ENCODE results near the gene EIF4EBP3.

GRCh38 chr5:140594169-140594568 lies 46.7 kb downstream of the EIF4EBP3 start:
- TF ChIP-seq, protein P1, sequence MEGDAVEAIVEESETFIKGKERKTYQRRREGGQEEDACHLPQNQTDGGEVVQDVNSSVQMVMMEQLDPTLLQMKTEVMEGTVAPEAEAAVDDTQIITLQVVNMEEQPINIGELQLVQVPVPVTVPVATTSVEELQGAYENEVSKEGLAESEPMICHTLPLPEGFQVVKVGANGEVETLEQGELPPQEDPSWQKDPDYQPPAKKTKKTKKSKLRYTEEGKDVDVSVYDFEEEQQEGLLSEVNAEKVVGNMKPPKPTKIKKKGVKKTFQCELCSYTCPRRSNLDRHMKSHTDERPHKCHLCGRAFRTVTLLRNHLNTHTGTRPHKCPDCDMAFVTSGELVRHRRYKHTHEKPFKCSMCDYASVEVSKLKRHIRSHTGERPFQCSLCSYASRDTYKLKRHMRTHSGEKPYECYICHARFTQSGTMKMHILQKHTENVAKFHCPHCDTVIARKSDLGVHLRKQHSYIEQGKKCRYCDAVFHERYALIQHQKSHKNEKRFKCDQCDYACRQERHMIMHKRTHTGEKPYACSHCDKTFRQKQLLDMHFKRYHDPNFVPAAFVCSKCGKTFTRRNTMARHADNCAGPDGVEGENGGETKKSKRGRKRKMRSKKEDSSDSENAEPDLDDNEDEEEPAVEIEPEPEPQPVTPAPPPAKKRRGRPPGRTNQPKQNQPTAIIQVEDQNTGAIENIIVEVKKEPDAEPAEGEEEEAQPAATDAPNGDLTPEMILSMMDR (conservative IDR thresholded peaks at IDR 0.05 in 1 of 2, IDR thresholded peaks at IDR 0.05 in 1 of 2; ENCODE audit: low read depth in 1 of 2, low read length in 2 of 2), result no peak
- TF ChIP-seq EZH2 (IDR thresholded peaks at IDR 0.05; ENCODE audit: low read length, missing control alignments), result no peak

Measured in fibroblast of lung (primary cell).